HPDE6-E6E7 (cell line): ENCODE results near the gene PTPRZ1.

Source experiments
- DNase-seq: peaks from one replicate; pipeline ENCODE4 v3.0.0; 2011; ENCODE audit warnings: missing footprints; ENCODE audit errors: extremely low spot score

PTPRZ1 gene

GRCh38 chr7:121891731-121892130 is 18.8 kb downstream of the PTPRZ1 start:
- DNase-seq, result no peak

- DNase-seq, result no peak
These were observed 28.1 kb downstream of the PTPRZ1 start for GRCh38 chr7:121901026-121901425.

GRCh38 chr7:121904120-121904519 is 31.2 kb downstream of the PTPRZ1 start:
- DNase-seq, result no peak

- DNase-seq, result no peak
These were observed 35.1 kb downstream of the PTPRZ1 start for GRCh38 chr7:121908042-121908441.

GRCh38 chr7:121909716-121910345 is 36.9 kb downstream of the PTPRZ1 start:
- no peak for DNase-seq

- no peak for DNase-seq
These were observed 41.1 kb downstream of the PTPRZ1 start for GRCh38 chr7:121913947-121914675.

GRCh38 chr7:121914676-121915279 is 41.8 kb downstream of the PTPRZ1 start:
- no peak for DNase-seq

- no peak for DNase-seq
These were observed 43.2 kb downstream of the PTPRZ1 start for GRCh38 chr7:121916211-121916610.

- no peak for DNase-seq
These were observed 47.0 kb downstream of the PTPRZ1 start for GRCh38 chr7:121919986-121920385.

GRCh38 chr7:121924269-121925186 is 51.6 kb downstream of the PTPRZ1 start:
- DNase-seq, result no peak

- no peak for DNase-seq
These were observed 58.4 kb downstream of the PTPRZ1 start for GRCh38 chr7:121931149-121931902.

- no peak for DNase-seq
These were observed 59.8 kb downstream of the PTPRZ1 start for GRCh38 chr7:121932768-121933167.

GRCh38 chr7:121936951-121937623 is 64.1 kb downstream of the PTPRZ1 start:
- no peak for DNase-seq

- no peak for DNase-seq
These were observed 65.6 kb downstream of the PTPRZ1 start for GRCh38 chr7:121938429-121938996.

GRCh38 chr7:121940918-121941317 is 68.0 kb downstream of the PTPRZ1 start:
- no peak for DNase-seq

- no peak for DNase-seq
These were observed 68.9 kb downstream of the PTPRZ1 start for GRCh38 chr7:121941830-121942229.

GRCh38 chr7:121945066-121945465 is 72.1 kb downstream of the PTPRZ1 start:
- no peak for DNase-seq

GRCh38 chr7:121945480-121946236 is 72.7 kb downstream of the PTPRZ1 start:
- DNase-seq, result no peak

- DNase-seq, result no peak
These were observed 80.2 kb downstream of the PTPRZ1 start for GRCh38 chr7:121953164-121953563.

GRCh38 chr7:121953601-121954000 is 80.6 kb downstream of the PTPRZ1 start:
- no peak for DNase-seq
